H9 (cell line): ENCODE results near the gene DDAH2. TPM values are rescaled to one million over a fixed set of nuclear protein-coding genes. Genes with fewer than 3 reads are reported as not detected.
A peak's percentile ranks its signal among the peaks of the same experiment; 100 is the strongest.

Experiments used
- DNase-seq: peaks from one replicate; pipeline ENCODE4 v3.0.0-alpha.2; 2017
- H2AFZ ChIP-seq: one replicate; pipeline ENCODE4 v1.6.1; 2013; ENCODE audit warnings: mild to moderate bottlenecking, low read length, control low read depth, moderate library complexity
- H2AK5ac ChIP-seq: 2 replicates; pipeline ENCODE4 v1.6.1; 2013; ENCODE audit warnings: low read length, control low read depth, mixed read lengths; ENCODE audit not compliant: insufficient read length
- H2BK120ac ChIP-seq: one replicate; pipeline ENCODE4 v1.6.1; 2013; ENCODE audit warnings: low read depth, mild to moderate bottlenecking, low read length, control low read depth, inconsistent platforms; ENCODE audit not compliant: poor library complexity, severe bottlenecking
- H2BK12ac ChIP-seq: 2 replicates; pipeline ENCODE4 v1.6.1; 2013; ENCODE audit warnings: low read length, control low read depth, mixed read lengths, low read depth; ENCODE audit not compliant: insufficient read length
- H2BK15ac ChIP-seq: 2 replicates; pipeline ENCODE4 v1.6.1; 2013; ENCODE audit warnings: low read depth, low read length, control low read depth
- H2BK20ac ChIP-seq: one replicate; pipeline ENCODE4 v1.6.1; 2013; ENCODE audit warnings: low read depth, mild to moderate bottlenecking, low read length, control low read depth, inconsistent platforms; ENCODE audit not compliant: poor library complexity, severe bottlenecking
- H2BK5ac ChIP-seq: 2 replicates; pipeline ENCODE4 v1.6.1; 2013; ENCODE audit warnings: low read length, control low read depth, mixed read lengths; ENCODE audit not compliant: insufficient read length
- H3K14ac ChIP-seq: 2 replicates; pipeline ENCODE4 v1.6.1; 2013; ENCODE audit warnings: low read length, control low read depth; ENCODE audit not compliant: insufficient read depth
- H3K18ac ChIP-seq: 2 replicates; pipeline ENCODE4 v1.6.1; 2013; ENCODE audit warnings: low read depth, mild to moderate bottlenecking, mixed read lengths, low read length, control low read depth; ENCODE audit not compliant: insufficient read length
- H3K23ac ChIP-seq: 2 replicates; pipeline ENCODE4 v1.6.1; 2013; ENCODE audit warnings: low read length, control low read depth, mixed read lengths, low read depth; ENCODE audit not compliant: insufficient read length
- H3K23me2 ChIP-seq: 2 replicates; pipeline ENCODE4 v1.6.1; 2013; ENCODE audit warnings: low read depth, mild to moderate bottlenecking, mixed read lengths, low read length, control low read depth; ENCODE audit not compliant: insufficient read length, poor library complexity, severe bottlenecking
- H3K27ac ChIP-seq: 2 replicates; pipeline ENCODE4 v1.5.1; 2013; ENCODE audit warnings: low read length, control low read depth, mixed read lengths, low read depth; ENCODE audit not compliant: insufficient read length
- H3K27me3 ChIP-seq: 2 replicates; pipeline ENCODE4 v1.6.1; 2013; ENCODE audit warnings: low read length, control low read depth, inconsistent platforms; ENCODE audit not compliant: insufficient read depth
- H3K4ac ChIP-seq: 2 replicates; pipeline ENCODE4 v1.6.1; 2013; ENCODE audit warnings: low read depth, mild to moderate bottlenecking, control low read depth, inconsistent platforms, low read length, moderate library complexity
- H3K4me1 ChIP-seq: 2 replicates; pipeline ENCODE4 v1.6.1; 2013; ENCODE audit warnings: low read length, control low read depth, inconsistent platforms; ENCODE audit not compliant: insufficient read depth
- H3K4me2 ChIP-seq: 2 replicates; pipeline ENCODE4 v1.6.1; 2013; ENCODE audit warnings: low read length, control low read depth, mixed read lengths; ENCODE audit not compliant: insufficient read length, insufficient read depth
- H3K56ac ChIP-seq: 2 replicates; pipeline ENCODE4 v1.6.1; 2013; ENCODE audit warnings: low read depth, mild to moderate bottlenecking, mixed read lengths, low read length, control low read depth; ENCODE audit not compliant: insufficient read length
- H3K79me1 ChIP-seq: 2 replicates; pipeline ENCODE4 v1.6.1; 2013; ENCODE audit warnings: low read depth, mild to moderate bottlenecking, moderate library complexity, low read length, control low read depth, inconsistent platforms; ENCODE audit not compliant: insufficient read depth, poor library complexity, severe bottlenecking
- H3K79me2 ChIP-seq: 2 replicates; pipeline ENCODE4 v1.6.1; 2013; ENCODE audit warnings: low read length, control low read depth, inconsistent platforms; ENCODE audit not compliant: insufficient read depth
- H3K9ac ChIP-seq: 2 replicates; pipeline ENCODE4 v1.6.1; 2013; ENCODE audit warnings: low read length, control low read depth, mixed read lengths; ENCODE audit not compliant: insufficient read length; ENCODE audit errors: extremely low read depth
- H3K9me3 ChIP-seq: one replicate; pipeline ENCODE4 v1.6.1; 2013; ENCODE audit warnings: low read depth, low read length, inconsistent platforms; ENCODE audit not compliant: control insufficient read depth
- H3T11ph ChIP-seq: one replicate; pipeline ENCODE4 v1.6.1; 2013; ENCODE audit warnings: mild to moderate bottlenecking, low read length, control low read depth, inconsistent platforms
- H4K20me1 ChIP-seq: one replicate; pipeline ENCODE4 v1.6.1; 2013; ENCODE audit not compliant: control insufficient read depth, insufficient read length, insufficient read depth
- H4K5ac ChIP-seq: 2 replicates; pipeline ENCODE4 v1.6.1; 2013; ENCODE audit warnings: low read depth, mild to moderate bottlenecking, mixed read lengths, low read length, control low read depth; ENCODE audit not compliant: insufficient read length
- H4K8ac ChIP-seq: replicated peaks from 2 replicates; pipeline ENCODE4 v1.6.1; 2013; ENCODE audit warnings: low read length, control low read depth, mixed read lengths, low read depth; ENCODE audit not compliant: insufficient read length
- H4K91ac ChIP-seq: 2 replicates; pipeline ENCODE4 v1.6.1; 2013; ENCODE audit warnings: low read depth, mild to moderate bottlenecking, moderate library complexity, mixed read lengths, low read length, control low read depth; ENCODE audit not compliant: insufficient read length
- H3K27ac Mint-ChIP-seq, 3 experiments: 2 replicates in 2 of 3; 3 replicates in 1 of 3; pipeline ENCODE4 v1.8.0; 2020 to 2021; ENCODE audit warnings: mixed read lengths in 3 of 3, mild to moderate bottlenecking in 1 of 3, moderate library complexity in 1 of 3
- H3K27me3 Mint-ChIP-seq: 2 replicates; pipeline ENCODE4 v1.8.0; 2021; ENCODE audit warnings: low read depth, mild to moderate bottlenecking, moderate library complexity, mixed read lengths
- H3K36me3 Mint-ChIP-seq, 3 experiments: 2 replicates in 2 of 3; 3 replicates in 1 of 3; pipeline ENCODE4 v1.8.0; 2020 to 2021; ENCODE audit warnings: low read depth in 3 of 3, mixed read lengths in 3 of 3; ENCODE audit not compliant: insufficient read depth in 1 of 3
- H3K4me1 Mint-ChIP-seq, 2 experiments: 2 replicates each; pipeline ENCODE4 v1.8.0; 2020; ENCODE audit warnings: mixed read lengths in 2 of 2
- H3K4me3 Mint-ChIP-seq, 2 experiments: 2 replicates in 1 of 2; 3 replicates in 1 of 2; pipeline ENCODE4 v1.8.0; 2020 to 2021; ENCODE audit warnings: mild to moderate bottlenecking in 2 of 2, mixed read lengths in 2 of 2, moderate library complexity in 1 of 2
- H3K9me3 Mint-ChIP-seq, 2 experiments: 2 replicates in 1 of 2; 3 replicates in 1 of 2; pipeline ENCODE4 v1.8.0; 2020; ENCODE audit warnings: mild to moderate bottlenecking in 2 of 2, mixed read lengths in 2 of 2, moderate library complexity in 1 of 2
- WGBS: extraction: QIAGEN DNeasy Blood & Tissue Kit; methylation state at CpG from one replicate; pipeline ENCODE4 v1.1.7; 2013; ENCODE audit warnings: missing lambda C conversion rate, low lambda C conversion rate, mixed read lengths; ENCODE audit not compliant: insufficient read length; ENCODE audit errors: extremely low coverage; 5-methylcytosine and 5-hydroxymethylcytosine counted together
- total RNA-seq: library from RNA; stranded (reverse); gene quantifications from 2 replicates; pipeline ENCODE4 v1.2.1, GENCODE V29; 2021
- TF ChIP-seq, protein P1 (sequence below): fragments of 200-600 bp; sonication (generic); conservative IDR thresholded peaks from 3 replicates; pipeline ENCODE4 v1.8.0; 2021; ENCODE audit warnings: antibody characterized with exemption, mild to moderate bottlenecking

The DDAH2 gene
- total RNA-seq, 1 experiment from 2014 or later, result 73.2 TPM

DNA sequence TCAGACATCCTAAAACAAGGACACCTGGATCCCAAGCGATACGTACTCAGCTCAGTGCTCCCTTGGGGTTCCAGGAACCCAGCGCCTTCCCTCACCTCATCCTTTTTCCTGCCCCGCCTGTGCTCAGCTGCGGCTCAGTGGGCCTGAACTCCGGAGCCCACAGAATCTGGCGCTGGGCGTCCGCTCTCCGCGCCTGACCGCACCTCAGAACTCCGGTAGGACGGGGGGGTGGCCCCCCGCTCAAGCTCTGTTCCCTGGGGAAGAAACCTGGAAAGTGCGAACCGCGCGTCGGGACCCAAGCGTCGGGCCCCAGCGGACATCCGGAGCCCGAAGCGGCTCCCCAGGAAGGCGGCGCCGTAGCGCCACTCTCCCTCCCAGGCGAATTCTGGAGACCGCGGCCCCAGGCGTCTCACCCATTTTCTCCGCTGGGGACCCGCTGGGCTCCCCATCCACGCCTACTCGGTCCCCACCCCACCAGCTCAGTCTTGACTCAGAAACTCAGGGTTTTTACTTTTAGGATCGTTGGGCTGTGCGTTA, 47.9 kb downstream of the DDAH2 start:
- no peak overlapping the region for H2BK5ac ChIP-seq
- peaks cover 29% of the 10 kb centered on the region for H3K27me3 Mint-ChIP-seq
- H3K23me2 ChIP-seq, result peaks cover 18% of the 10 kb centered on the region
- H2BK120ac ChIP-seq, result no peak overlapping the region
- H4K20me1 ChIP-seq, result no peaks in the 10 kb centered on the region
- H3K36me3 Mint-ChIP-seq, result peaks cover under 1 to 8% (median 2%) of the 10 kb centered on the region in 3 experiments
- no peaks in the 10 kb centered on the region for H3K9me3 ChIP-seq
- H2BK20ac ChIP-seq, result no peak overlapping the region
- peak overlapping the region; percentile 76 to 89 for H3K4me3 Mint-ChIP-seq
- no peak overlapping the region for H2BK15ac ChIP-seq
- no peak overlapping the region for H2AK5ac ChIP-seq
- TF ChIP-seq, protein P1, sequence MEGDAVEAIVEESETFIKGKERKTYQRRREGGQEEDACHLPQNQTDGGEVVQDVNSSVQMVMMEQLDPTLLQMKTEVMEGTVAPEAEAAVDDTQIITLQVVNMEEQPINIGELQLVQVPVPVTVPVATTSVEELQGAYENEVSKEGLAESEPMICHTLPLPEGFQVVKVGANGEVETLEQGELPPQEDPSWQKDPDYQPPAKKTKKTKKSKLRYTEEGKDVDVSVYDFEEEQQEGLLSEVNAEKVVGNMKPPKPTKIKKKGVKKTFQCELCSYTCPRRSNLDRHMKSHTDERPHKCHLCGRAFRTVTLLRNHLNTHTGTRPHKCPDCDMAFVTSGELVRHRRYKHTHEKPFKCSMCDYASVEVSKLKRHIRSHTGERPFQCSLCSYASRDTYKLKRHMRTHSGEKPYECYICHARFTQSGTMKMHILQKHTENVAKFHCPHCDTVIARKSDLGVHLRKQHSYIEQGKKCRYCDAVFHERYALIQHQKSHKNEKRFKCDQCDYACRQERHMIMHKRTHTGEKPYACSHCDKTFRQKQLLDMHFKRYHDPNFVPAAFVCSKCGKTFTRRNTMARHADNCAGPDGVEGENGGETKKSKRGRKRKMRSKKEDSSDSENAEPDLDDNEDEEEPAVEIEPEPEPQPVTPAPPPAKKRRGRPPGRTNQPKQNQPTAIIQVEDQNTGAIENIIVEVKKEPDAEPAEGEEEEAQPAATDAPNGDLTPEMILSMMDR, result no peak
- no CpG with 5 or more reads among the region's 40 CpGs for WGBS
- H3K18ac ChIP-seq, result peak overlapping the region; percentile 44
- H3K4me2 ChIP-seq, result peak overlapping the region; percentile 92
- no peak overlapping the region for H3K4ac ChIP-seq
- H3K9me3 Mint-ChIP-seq, result no peaks in the 10 kb centered on the region; a peak in 3 of 5 replicates
- H3K4me1 ChIP-seq, result no peaks in the 10 kb centered on the region
- H4K8ac ChIP-seq, result no peak overlapping the region
- H3K79me1 ChIP-seq, result no peaks in the 10 kb centered on the region
- peak overlapping the region in 1 of 3 experiments; percentile 57; a peak in 1 of 7 replicates for H3K27ac Mint-ChIP-seq
- peak overlapping the region; percentile 26; the same call in 1 of the 2 replicates for H3K14ac ChIP-seq
- no peaks in the 10 kb centered on the region for H3K79me2 ChIP-seq
- no peak overlapping the region for H3K23ac ChIP-seq
- no peaks in the 10 kb centered on the region; the same call in 1 of the 2 replicates for H3K27me3 ChIP-seq
- H3K27ac ChIP-seq, result no peak overlapping the region
- no peak overlapping the region for H4K91ac ChIP-seq
- H3K56ac ChIP-seq, result no peak overlapping the region
- no peak overlapping the region for H2BK12ac ChIP-seq
- no peak overlapping the region for H3T11ph ChIP-seq
- H2AFZ ChIP-seq, result no peak overlapping the region
- H3K9ac ChIP-seq, result no peak overlapping the region
- peak; percentile 56 for DNase-seq
- H4K5ac ChIP-seq, result no peak overlapping the region
- H3K4me1 Mint-ChIP-seq, result peaks cover 20 to 25% of the 10 kb centered on the region in 2 experiments
